Measurements from ENCODE around the gene PAX5.

The PAX5 gene

GRCh38 chr9:36823934-36824333 lies 210.1 kb downstream of the PAX5 start:
- DNase-seq: no peak

GRCh38 chr9:36823466-36823865 lies 210.6 kb downstream of the PAX5 start:
- DNase-seq: no peak

GRCh38 chr9:36822201-36822600 lies 211.9 kb downstream of the PAX5 start:
- DNase-seq: no peak

- DNase-seq: no peak
Measured at GRCh38 chr9:36820392-36820861, 213.6 kb downstream of the PAX5 start.

GRCh38 chr9:36818965-36819870 lies 214.8 kb downstream of the PAX5 start:
- no peak for DNase-seq

- no peak for DNase-seq
Measured at GRCh38 chr9:36818242-36818938, 215.7 kb downstream of the PAX5 start.

GRCh38 chr9:36817160-36817834 lies 216.8 kb downstream of the PAX5 start:
- DNase-seq: no peak

GRCh38 chr9:36816371-36816770 lies 217.7 kb downstream of the PAX5 start:
- no peak for DNase-seq

- DNase-seq: no peak
Measured at GRCh38 chr9:36815566-36816348, 218.3 kb downstream of the PAX5 start.

- no peak for DNase-seq
Measured at GRCh38 chr9:36815023-36815422, 219.0 kb downstream of the PAX5 start.

GRCh38 chr9:36813154-36813553 lies 220.9 kb downstream of the PAX5 start:
- no peak for DNase-seq

- DNase-seq: no peak
Measured at GRCh38 chr9:36812556-36812955, 221.5 kb downstream of the PAX5 start.

- no peak for DNase-seq
Measured at GRCh38 chr9:36808251-36808650, 225.8 kb downstream of the PAX5 start.

GRCh38 chr9:36803961-36804360 lies 230.1 kb downstream of the PAX5 start:
- DNase-seq: no peak

- DNase-seq: no peak
Measured at GRCh38 chr9:36802201-36802920, 231.7 kb downstream of the PAX5 start.

- no peak for DNase-seq
Measured at GRCh38 chr9:36800455-36800854, 233.6 kb downstream of the PAX5 start.

GRCh38 chr9:36798350-36799065 lies 235.6 kb downstream of the PAX5 start:
- no peak for DNase-seq

- DNase-seq: no peak
Measured at GRCh38 chr9:36797471-36798220, 236.4 kb downstream of the PAX5 start.

GRCh38 chr9:36796671-36797419 lies 237.2 kb downstream of the PAX5 start:
- DNase-seq: no peak

- DNase-seq: no peak
Measured at GRCh38 chr9:36794461-36794860, 239.6 kb downstream of the PAX5 start.

Data from amniotic stem cell (primary cell).